Cardiac septum (tissue), 1 donor: ENCODE results near the gene VANGL2. TPM values are rescaled to one million over a fixed set of nuclear protein-coding genes. Genes with fewer than 3 reads are reported as not detected.

ENCODE experiments used
- DNase-seq: peaks from one replicate; pipeline ENCODE4 v3.0.0-alpha.2; 2020; ENCODE audit warnings: low spot score
- intact Hi-C: fragments of 100-400 bp; cut with DNase I; formaldehyde crosslinking; loops from one replicate; pipeline ENCODE4 v1.14.0; 2022
- total RNA-seq: library from RNA; stranded (reverse); fragmentation: NEBNext Ultra II Directional; extraction: Animal tissue kit (Norgen Biotek cat#: 25700); gene quantifications from one replicate; pipeline ENCODE4 v1.2.1, GENCODE V29; 2021
- donor health status: DM: no; HTN: no; CAD: no.

Gene VANGL2
- total RNA-seq, 1 donor from 2014 or later: 1.4 TPM

DNA sequence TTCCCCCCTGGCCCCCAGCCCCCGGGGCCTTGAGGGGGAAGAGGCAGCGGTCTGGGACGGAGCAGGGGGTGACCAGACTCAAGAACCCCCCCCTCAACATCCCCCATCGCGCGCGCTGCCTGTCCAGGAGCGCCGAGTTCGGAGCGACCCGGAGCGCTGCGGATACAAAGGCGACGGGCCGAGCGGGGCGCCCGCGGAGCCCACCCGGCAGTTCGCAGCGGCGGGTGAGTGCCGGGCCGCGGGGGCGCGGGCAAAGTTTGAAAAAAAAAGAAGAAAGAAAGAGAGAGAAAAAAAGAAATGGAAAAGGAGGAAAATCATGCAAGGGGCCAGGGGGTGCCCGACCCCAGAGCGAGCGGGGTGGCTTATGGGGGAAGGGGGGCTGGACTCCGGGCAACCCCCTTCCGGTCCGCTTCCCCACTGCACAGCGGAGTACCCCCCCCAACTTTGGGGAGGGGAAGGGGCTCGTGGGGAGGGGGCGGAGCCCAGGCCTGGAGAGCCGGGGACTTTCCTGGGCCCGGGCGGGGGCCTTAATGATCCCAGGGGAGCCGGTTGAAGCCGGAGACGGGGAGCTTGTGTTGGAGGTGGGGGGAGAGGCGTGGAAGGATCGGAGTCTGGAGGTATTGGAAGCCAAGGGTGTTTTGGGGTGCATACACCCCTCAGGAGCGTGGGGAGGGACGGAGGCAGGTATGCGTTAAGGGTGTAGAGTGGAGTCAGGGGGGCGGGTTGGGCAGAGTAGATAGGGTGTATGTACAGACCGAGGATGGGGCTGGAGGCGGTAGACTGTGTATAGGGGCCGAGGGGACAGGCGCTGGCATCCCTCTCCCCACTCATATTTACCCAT is 502 bp downstream of the VANGL2 start:
- no peak for DNase-seq
- intact Hi-C loops: no loop called here

DNA sequence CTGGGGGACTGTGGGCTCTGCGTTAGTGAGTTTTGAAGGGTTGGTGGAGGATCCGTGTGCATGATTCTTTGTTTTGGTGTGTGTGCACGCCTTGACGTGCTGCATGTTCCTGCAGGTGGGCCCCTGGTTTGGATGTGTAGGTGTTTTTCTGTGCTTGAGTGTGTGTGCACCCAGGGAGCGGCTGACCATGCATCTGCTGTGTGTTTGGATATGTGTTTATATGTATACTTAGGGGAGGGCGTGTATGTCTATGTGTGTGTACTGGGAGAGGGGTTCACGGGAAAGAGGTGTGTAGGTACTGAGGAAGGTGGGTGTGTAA is 1.1 kb downstream of the VANGL2 start:
- no peak for DNase-seq
- intact Hi-C loops: no loop called here

DNA sequence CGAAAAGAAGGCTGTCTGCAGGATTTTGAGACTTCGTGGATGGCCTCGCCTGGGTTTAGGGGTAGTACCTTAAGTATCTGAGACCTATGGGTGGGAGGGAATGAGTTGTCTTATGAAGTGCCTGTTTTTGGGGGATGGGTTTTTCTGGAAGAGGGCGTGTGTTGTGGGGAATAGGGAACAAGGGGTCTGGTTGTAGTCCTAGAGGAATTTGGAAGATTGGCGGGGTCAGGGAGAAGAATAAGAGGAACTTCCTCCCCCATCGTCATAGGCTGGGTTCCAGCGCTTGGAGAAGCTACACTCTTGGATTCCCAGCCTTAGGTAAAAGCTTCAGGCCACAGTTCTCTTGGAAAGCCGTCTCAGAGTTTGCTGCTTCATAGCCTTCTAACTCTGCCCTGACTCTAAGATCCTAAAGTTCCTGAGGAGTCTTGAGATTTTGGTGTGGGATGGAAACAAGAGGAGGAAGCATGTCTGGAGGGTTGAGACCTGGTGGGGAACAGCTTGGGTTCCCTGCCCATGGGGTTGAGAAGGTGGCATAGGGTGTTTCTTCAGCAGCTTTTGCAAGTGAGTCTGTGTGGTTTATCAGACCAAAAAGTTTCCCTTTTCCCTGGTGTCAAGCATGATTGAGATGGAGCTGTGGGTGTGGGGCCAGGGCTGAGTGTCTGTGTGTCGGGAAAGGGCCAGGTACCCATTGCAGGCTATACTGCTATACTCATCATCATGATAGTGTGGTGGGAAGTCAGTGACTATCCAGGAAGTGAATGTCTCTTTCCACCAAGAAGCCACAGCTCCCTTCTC is 1.8 kb downstream of the VANGL2 start:
- DNase-seq: no peak
- intact Hi-C loops: no loop called here

DNA sequence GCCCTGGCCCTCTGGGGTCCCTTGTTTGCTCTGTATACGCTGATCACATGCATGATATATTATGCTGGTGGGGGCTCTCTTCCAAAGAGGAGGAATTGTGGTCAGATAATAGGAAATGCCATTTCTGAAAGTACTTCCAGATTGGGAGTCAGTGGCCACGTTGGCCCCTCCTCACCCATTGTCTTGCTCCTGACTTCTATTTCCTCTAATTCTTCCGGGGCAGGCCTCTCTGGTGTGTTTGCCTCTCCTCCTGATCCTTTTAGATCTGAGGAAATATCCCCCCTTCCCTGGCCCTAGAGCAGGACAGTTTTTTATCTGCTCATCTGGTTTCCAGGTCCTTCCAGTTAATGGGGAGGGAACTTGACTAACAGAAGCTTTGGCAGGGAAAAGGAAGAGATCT is 2.9 kb downstream of the VANGL2 start:
- intact Hi-C loops: no loop called here
- DNase-seq: no peak

DNA sequence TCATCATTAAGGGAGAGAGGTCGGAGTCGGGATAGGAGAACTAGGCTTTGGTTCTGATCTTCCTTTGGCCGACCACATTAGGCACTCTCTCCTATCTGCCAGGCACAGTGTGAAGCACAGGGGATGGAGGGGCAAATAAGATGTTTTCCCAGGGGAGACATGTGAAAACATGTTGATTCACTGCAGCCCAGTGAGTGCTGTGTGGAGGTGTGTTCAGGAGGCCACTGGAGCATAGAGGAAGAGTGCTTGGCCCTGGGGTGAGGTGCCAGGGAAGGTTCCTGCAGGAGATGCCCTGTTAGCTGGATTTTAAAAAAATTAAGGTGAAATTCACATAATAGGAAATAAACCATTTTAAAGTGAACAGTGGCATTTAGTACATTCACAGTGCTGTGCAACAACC is 3.7 kb downstream of the VANGL2 start:
- DNase-seq: no peak
- intact Hi-C loops: no loop called here

DNA sequence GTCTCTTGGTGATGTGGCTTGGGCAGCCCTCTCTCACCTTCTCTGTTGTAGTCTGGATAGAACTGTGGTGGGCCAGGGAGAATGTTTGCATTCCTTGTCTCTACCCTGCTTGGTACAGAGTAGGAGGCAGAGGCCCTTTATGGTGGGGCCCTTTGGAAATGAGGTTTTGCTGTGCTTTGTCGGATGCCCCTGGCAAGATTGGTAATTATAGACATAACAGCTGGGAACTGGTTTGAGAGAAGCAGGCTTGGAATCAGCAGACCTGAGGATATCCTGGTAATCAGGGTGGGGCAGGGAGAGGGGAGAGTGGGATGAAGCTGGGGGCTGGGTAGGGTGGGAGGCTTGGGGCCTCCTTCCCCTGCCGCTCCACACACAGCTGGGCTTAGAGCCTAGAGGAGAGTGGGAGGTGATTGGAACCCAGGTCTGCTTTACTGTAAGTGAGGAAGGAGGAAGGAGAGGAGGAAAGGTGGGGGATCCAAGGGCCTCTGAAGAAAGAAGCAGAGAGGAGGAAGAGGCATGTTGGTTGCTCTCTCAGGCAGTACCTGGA is 5.0 kb downstream of the VANGL2 start:
- no peak for DNase-seq
- intact Hi-C loops: no loop called here

DNA sequence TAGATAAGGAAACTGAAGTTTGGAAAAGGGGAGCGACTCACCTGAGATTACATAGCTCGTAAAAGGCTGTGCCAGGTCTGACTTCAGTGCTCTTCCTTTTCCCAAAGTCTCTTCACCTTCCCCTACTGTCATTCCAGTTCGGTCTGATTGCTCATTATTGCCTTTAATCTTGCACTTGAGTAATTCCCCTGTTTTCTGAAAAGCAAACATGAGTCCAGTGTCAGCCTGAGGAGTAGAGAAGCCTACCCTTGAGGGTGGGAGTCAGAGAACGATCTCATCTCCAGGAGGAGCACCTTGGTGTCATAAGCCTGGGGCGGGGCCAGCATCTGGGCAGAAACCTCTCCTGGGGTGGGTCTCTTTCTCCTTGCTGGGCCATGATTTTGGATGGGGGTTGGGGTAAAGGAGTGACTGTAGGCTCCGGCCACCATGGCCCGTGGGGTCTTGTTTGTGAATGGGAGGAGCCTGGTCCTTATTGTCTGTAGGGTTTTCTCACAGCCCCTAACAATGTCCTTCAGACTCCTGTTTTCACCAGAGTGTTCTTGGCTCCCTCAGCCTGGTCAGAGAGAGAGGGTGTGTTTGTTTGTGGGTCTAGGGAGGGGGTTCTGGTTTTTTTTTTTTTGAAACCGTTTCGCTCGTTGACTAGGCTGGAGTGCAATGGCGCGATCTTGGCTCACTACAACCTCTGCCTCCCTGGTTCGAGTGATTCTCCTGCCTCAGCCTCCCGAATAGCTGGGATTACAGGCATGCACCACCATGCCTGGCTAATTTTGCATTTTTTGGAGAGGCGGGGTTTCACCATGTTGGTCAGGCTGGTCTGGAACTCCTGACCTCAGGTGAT is 6.0 kb downstream of the VANGL2 start:
- intact Hi-C loops: no loop called here
- no peak for DNase-seq

DNA sequence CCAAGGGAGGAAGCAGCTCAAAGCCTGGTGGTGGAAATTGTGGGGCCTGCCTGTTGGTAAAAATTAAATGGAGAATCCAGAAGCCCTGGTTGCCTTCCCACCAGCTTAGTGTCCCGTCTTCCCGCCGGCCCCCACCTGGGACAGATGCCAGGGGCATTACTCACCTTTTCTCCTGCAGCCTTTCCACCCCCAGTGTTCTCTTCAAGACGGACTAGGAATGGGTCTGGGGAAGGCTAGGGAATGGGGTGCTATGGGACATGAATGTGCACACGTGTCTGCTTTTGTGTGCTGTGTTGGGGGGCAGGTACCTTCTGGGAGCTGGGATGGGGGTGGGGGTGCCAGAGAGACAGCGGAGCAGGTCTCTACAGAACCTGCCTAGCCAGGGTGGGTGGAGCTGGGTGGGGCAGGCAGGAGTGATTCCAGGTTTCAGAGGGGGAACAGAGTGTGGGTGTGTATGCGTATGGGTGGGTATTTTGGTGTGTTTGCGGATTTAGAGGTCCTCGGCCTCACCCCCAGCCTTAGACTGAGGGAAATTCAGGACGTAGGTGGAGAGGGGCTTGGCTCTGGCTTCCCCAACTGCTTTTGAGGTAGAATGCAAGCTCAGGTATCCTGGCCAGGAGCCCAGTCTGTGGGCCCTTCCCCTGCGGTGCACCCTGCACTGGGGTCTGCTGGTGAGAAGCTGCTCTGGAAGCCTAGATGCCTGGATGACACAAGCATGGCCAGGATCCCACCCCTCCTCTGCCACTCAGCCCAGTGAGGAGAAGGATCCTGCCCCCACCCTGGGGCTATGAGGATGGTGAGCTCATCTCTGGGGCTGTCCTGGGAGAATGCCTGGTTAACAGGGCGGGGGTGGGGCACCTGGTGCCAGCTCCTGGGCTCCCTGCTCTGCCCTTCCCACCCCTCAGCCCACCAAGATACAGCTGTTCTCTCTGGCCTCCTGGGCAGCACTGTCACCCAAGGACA is 7.8 kb downstream of the VANGL2 start:
- DNase-seq: no peak
- intact Hi-C loops: no loop called here

DNA sequence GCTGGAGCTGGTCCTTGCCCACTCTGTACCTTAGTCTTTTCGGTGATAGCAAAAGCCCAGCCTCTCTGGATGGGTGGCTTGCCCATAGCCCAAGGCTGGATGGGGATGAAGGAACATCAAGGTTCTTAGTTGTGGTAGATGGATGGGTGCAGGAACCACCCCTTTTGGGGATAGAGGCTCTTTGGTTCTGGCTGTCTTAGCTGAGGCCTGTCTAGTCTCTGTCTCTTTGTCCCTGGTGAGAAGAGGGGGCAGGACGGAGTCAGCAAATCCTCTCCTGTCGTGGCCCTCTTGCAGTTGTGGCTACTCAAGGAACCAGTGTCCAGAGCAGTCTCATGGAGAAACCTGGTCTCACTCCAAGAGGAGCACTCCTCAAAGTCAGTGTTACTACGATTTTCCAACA is 8.5 kb downstream of the VANGL2 start:
- no peak for DNase-seq
- intact Hi-C loops: no loop called here

DNA sequence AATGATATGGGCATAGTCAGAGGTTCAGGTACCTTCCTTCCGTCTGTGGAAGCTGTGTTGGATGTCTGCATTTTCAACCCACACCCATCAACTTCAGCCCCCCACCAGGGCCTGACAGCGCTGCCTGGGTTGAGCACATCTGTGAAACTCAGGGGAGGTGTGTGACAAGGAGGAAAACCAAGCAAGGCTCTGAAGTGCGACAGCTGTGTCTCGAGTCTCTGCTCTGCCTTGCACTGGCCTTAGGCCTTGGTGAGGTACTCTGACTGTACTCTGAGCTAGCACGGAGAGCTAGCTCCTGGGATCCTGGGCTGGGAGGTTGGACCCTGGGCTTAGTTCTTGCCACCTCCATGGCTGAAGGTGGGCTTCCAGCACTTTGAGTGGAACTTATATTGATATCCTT is 9.1 kb downstream of the VANGL2 start:
- DNase-seq: no peak
- intact Hi-C loops: no loop called here

DNA sequence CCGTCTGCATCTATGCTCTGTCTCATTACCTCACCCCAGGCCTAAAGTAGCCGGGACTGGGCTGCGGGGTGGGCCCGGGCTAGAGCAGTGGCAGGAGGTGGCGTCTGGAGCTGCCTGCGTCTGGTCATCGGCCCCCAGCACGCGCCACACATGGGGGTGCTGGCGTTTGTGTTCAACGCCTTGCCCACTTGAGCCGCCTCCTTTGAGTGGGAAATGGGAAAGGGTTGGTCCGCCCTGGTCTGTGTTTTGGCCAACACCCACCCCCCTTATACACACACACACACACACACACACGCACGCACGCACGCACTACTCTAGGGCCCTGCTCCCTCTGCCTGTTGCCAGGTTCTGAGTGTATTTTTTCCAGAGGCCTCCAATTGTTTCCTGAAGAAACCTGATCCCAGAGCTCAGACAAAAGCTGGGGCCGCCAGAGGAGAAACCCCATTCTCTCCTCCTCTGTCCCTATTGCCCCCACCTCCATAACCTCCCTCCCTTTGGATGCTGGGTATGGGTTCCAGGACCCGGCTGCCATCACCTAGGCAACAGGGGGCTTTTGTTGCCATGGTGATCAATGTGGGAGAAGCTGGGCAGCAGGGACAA is 10.1 kb downstream of the VANGL2 start:
- no peak for DNase-seq
- intact Hi-C loops: no loop called here

DNA sequence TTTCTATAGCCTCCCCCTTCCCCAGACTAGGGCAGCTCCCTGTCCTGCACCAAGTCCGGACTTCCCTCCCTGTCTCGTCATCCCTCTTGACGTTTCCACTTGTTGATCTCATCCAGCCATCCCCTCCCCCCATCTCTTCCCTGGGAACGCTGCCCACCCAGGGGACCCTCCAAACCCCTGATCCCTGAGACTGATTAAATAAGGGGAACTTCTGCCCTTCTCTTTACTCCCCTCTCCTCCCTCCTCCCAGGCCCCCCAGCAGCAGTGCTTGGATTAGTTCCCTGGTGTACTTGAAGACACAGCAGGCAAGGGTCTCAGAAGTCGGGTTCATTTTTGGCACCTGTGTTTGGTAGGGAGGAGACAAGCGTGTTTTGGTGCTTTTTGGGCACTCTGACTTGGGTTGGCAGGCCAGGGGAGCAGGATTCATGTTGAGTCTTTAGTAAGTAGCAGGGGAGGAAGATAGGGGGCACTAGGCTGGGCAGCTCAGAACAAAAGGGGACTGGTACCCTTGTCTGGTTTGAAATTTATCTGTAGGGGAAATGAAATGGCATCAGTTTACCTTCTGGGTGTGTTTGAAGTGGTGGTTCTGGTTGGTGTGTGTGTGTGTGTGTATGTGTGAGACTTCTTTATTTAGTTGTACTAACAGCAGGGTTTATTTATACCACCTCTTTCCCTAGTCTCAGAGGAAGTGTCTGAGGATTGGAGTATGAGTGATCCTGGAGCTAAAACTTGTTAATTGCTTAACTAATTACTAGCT is 11.1 kb downstream of the VANGL2 start:
- intact Hi-C loops: no loop called here
- no peak for DNase-seq

DNA sequence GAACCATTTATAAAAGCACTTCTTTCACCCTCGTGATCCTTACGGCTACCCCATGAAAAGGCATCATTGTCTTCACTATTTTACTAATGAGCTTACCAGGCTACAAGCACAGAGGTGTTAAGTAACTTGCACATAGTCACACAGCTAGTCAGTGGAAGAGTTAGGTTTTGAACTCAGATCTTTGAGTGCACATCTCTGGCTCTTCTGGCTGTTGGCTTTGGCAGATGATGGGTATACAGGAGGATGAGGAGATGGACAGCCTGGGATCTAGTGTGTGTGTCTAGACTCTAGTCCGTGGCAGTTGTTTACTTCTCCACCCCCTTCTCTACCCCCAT is 11.6 kb downstream of the VANGL2 start:
- DNase-seq: no peak
- intact Hi-C loops: no loop called here

DNA sequence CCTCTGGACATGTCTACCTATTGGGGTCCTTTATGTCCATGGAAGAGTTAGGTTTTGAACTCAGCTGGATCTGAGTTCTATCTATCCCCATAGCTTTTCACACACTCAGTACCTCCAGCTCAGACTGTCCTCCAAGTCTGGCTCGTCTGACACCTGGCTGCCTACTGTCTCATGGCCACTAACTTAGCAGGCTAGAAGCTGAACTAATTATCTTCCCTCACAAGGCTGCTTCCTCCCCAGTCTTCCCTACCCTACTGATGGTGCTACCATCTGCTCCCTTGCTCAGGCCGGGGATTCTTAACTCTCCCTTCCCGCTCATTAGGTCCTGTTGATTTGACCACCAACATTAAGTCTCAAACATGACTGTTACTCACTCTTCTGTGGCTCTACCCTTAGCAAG is 13.4 kb downstream of the VANGL2 start:
- DNase-seq: no peak
- intact Hi-C loops: no loop called here

DNA sequence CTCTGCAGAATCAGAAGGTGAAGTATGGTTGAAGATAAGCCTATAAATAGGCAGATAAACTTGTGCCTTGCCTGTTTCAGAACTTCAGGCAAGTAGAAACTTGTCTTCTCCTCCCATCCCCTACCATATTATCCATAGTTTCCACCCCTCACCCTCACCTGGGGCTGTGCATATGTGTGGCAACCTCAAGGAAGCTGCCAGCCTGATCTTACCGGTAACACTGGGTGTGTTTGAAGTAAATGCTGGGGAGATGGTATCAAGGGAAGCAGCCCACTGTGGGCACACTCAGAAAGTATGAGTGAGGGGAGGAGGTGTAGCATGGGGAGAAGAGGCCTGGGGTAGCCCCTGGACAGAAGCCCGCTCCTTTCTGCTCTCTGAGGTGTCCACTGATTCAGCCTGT is 14.5 kb downstream of the VANGL2 start:
- no peak for DNase-seq
- intact Hi-C loops: no loop called here

DNA sequence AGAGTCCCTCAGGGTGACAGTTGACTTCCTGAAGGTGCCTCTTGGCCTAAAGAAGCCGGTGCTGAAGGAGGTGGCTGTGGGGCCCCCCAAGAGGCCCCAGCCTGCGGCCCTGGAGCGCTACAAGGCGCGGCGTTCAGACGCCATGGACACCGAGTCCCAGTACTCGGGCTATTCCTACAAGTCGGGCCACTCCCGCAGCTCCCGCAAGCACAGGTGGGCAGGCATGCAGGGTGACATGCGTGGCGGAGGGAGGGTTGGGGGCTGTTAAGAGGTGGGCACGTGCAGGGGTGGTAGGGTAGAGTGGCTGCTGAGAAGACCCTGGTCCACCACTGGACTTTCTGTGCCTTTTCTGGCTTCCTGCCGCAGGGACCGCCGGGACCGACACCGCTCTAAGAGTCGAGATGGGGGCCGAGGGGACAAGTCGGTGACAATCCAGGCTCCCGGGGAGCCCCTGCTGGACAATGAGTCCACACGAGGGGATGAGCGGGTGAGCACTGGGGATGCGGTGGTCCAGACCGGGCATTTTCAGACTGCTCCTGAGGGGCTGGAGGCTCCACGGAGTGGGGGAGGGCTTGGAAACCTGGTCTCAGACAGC is 15.4 kb downstream of the VANGL2 start:
- intact Hi-C loops: no loop called here
- DNase-seq: no peak

DNA sequence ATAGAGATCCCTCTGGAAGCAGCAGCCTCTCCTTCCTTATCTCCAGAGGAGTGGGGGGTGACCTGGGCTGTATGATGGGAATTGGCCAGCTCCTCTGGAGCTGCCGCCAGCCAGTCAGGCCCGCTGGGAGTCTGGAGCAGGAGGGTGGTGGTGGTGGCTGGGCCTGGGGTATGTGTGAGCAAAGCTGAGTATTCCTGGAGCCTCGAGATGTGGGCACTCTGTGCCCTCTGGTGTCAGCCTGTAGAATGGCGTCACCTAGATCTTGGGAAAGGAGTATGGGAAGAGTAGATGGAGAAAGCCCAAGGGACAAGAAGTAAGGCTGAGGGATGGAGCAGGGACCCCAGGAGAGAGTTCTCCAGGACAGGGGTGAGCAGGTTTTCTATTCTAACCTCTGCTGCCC is 16.0 kb downstream of the VANGL2 start:
- no peak for DNase-seq
- intact Hi-C loops: no loop called here

DNA sequence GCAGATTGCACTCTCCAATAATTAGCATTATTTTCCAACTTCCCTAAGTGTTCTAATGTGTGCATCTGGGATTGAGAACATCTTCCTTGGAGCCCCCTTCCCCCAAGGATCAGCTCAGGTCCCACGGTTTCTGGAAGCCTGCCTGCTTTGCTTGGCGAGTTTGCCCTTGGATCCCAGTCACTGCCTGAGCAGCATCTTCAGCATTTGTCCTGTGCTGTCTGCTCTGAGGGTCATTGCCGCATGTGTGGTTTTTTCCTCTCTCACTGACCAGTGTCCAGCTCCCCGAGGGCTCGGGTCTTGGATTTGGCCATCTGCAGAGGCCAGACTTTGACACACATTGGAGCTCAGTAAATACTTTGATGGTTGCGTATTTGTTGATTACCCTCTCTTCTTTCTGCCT is 18.1 kb downstream of the VANGL2 start:
- no peak for DNase-seq
- intact Hi-C loops: no loop called here
